ENCODE measurements around the gene ASB13.

The ASB13 gene

DNA sequence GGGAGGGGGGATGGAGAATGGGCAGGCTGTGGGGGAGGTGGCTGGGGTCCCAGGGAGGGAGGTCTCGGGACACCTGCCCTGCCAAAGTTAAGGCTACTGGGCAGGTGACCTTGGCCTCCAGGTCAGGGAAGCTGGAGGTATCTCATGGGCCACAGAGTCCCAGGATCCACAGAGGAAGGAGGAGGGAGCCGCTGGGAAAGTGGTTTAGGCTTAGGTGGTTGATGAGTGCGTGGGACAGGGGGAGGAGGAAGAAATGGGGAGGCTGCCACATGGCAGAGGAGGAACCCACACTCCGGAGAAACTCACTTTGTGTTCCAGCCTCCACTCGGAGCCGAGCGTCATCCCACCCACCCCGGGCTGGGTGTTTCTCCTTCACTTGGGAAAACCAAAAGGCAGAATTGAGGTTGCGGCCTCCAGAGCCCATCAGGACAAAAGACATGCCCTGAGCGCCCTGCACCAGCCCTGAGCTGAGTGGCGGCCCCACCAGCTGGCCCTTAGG lies 46.1 kb downstream of the ASB13 start:
- CTCF ChIA-PET: interaction anchor here (1.7 to 7.4 kb wide), 2 partner anchors 177 to 771 kb away, joined by 4 to 221 read pairs; no protein-coding TSS in a partner anchor
- no peak overlapping the region for H3K27ac Mint-ChIP-seq

DNA sequence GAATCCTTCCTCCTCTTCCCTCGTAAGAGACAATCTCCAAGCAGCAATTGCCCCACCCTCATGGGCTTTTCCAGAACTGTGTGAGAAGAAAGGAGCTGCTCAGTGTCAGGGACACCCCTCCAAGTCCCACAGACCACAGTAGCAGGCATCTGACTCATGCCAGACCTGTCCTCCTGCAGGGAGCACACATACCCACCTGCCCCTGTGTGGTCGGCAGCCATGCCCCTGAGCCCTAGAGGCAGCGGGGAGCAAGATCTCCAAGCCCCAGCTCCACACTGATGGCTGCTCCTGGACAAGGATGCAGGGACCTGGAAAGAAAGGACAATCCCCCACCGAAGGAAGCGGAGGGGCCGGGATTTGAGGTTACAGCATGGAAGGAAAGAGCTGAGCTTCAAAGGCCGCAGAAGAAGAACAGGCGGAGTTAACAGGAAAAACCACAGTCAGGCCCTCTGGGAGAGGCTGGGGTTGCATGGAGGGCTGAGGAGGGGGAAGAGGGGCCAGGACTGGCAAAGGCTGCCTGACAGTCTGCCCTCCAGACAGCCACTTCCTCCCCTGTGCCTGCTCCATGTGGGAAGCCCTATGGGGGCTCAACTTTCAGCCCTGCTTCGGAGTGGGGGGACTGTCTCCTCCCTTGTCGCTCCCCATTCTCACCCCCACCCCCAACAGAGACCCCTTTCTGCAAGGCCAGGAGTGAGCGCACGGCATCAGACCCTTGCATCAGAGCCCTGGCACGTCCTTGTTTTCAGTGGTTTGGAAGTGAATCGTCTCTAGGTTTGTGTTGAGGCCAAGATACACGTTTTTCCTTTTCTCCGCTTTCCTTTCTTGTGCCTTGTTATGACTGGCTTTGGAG lies 46.8 kb downstream of the ASB13 start:
- no peak overlapping the region for H3K27ac Mint-ChIP-seq
- no peaks in the 10 kb centered on the region for H3K36me3 Mint-ChIP-seq
- no peaks in the 10 kb centered on the region for H3K4me1 Mint-ChIP-seq
- no peak for DNase-seq
- peaks cover 21% of the 10 kb centered on the region for H3K27me3 Mint-ChIP-seq
- CTCF ChIA-PET: interaction anchor here (1.7 to 7.4 kb wide), 2 partner anchors 176 to 770 kb away, joined by 4 to 221 read pairs; no protein-coding TSS in a partner anchor
- no peak overlapping the region for H3K4me3 Mint-ChIP-seq
- H3K9me3 Mint-ChIP-seq: no peaks in the 10 kb centered on the region

More for the DNA sequence above, 46.1 kb downstream of the ASB13 start:
- Mint-ChIP-seq H3K4me1 (no peaks in the 10 kb centered on the region), H3K36me3 (no peaks in the 10 kb centered on the region), H3K27me3 (peaks cover 25% of the 10 kb centered on the region), H3K4me3 (no peak overlapping the region), H3K9me3 (no peaks in the 10 kb centered on the region)
- no peak for DNase-seq

DNA sequence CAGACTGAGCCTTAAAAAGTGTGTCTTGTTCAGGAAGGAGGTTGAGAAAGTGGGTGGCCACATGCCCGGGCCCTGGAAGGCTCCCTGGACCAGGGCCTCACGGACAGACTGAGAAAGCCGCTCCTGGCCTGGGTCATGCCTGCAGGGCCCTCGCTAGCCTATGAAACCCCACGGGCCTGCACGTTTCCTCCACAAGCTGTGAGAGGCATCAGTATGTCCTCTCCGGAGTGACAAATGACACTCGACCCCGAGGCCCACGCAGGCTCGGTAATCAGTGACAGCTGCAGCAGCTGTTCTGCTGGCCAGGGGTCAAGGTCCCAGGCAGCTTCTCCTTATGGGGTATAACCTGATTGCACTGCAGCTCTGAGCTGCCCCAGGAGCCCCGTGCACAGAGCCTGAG lies 47.6 kb downstream of the ASB13 start:
- Mint-ChIP-seq H3K27me3 (peaks cover 17% of the 10 kb centered on the region), H3K36me3 (no peaks in the 10 kb centered on the region), H3K4me3 (no peak overlapping the region), H3K9me3 (no peaks in the 10 kb centered on the region), H3K27ac (no peak overlapping the region), H3K4me1 (no peaks in the 10 kb centered on the region)
- CTCF ChIA-PET: interaction anchor here (1.7 kb wide), 1 partner anchor 769 kb away, joined by 4 read pairs; no protein-coding TSS in a partner anchor
- DNase-seq: no peak

DNA sequence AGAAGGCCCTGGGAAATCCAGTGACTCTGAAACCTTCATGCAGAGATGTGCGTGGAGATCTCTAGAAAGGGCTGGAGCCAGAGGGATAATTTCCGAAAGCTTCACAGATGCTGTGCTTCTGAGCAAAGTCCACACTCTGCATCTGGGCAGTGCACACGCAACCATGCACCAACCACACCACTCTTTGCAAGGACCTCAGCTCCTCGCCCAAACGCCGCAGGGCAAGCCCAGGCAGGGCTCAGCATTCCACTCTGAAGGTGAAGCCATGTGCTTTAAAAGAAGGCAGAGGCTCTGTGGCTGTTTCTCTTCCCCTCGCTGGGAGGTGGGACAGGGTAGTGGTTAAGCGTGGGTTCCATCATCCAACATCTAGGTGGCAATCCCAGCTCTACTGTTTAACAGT lies 48.4 kb downstream of the ASB13 start:
- Mint-ChIP-seq H3K4me1 (no peaks in the 10 kb centered on the region), H3K4me3 (no peak overlapping the region), H3K36me3 (no peaks in the 10 kb centered on the region), H3K27ac (no peak overlapping the region), H3K27me3 (peaks cover 13% of the 10 kb centered on the region), H3K9me3 (no peaks in the 10 kb centered on the region)
- CTCF ChIA-PET: no interaction called here
- DNase-seq: no peak

DNA sequence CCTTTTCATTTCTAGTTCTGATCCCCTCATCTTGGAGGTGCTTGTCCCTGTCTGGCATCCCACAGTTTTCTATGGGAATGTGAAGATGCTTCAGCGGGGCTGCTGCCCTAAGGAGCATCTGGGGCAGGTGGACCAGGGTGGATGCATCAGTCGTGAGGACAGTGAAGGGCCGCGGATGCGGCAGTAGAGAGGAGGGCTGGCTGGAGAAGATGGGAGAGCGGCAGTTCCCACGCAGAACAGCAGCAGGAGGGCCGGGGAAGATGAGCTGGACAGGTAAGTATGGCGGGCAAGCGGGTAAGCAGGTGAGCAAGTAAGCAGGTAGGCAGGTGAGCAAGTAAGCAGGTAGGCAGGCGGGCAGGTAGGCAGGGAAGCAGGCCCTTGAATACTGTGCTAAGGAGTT lies 48.9 kb downstream of the ASB13 start:
- Mint-ChIP-seq H3K4me3 (no peak overlapping the region), H3K27ac (no peak overlapping the region), H3K9me3 (no peaks in the 10 kb centered on the region), H3K4me1 (no peaks in the 10 kb centered on the region), H3K27me3 (peaks cover 16% of the 10 kb centered on the region), H3K36me3 (no peaks in the 10 kb centered on the region)
- CTCF ChIA-PET: no interaction called here
- DNase-seq: no peak

DNA sequence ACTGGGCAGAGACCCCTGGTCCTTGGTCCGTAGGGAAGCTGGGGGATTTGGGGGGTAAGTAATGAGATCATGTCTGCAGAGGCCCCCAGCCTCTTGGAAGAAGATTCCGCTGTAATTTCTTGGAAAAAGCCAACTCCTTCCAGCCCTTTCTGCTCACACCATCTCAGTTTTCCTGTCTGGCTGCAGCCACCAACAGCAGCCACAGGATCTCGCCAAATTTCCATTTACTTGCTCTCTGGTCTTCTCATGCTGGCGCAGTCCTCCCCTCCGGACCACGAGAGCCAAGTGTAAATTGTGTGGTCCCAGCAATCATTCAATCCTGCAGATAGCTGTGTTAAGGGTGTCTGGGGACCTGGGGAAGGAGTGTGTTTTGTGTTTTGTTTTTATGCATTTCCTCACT lies 49.6 kb downstream of the ASB13 start:
- no peaks in the 10 kb centered on the region for H3K9me3 Mint-ChIP-seq
- CTCF ChIA-PET: interaction anchor here (0.6 to 0.9 kb wide), 2 partner anchors 11 to 14 kb away, joined by 3 read pairs; no protein-coding TSS in a partner anchor

DNA sequence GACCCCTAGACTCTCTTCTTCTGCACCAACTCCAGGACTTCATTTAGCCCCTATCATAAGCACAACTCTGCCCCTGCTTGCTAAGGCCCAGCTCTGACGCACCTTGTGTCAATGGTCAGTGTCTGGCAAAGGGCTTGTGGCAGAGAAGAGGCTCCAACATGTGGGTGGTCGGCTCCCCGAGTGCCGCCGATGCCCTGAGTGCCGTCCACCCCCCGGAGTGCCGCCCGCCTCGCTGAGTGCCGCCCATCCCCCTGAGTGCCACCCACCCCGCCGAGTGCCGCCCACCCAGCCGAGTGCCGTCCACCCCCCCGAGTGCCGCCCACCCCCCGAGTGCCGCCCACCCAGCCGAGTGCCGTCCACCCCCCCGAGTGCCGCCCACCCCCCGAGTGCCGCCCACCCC lies 50.3 kb downstream of the ASB13 start:
- no peak for DNase-seq
- H3K9me3 Mint-ChIP-seq: no peaks in the 10 kb centered on the region
- H3K4me1 Mint-ChIP-seq: no peaks in the 10 kb centered on the region
- no peaks in the 10 kb centered on the region for H3K36me3 Mint-ChIP-seq
- H3K27ac Mint-ChIP-seq: no peak overlapping the region
- CTCF ChIA-PET: interaction anchor here (0.6 to 0.9 kb wide), 3 partner anchors 12 to 15 kb away, joined by 3 to 4 read pairs (median 3); no protein-coding TSS in a partner anchor
- no peak overlapping the region for H3K4me3 Mint-ChIP-seq
- H3K27me3 Mint-ChIP-seq: peaks cover 26% of the 10 kb centered on the region

More for the DNA sequence above, 49.6 kb downstream of the ASB13 start:
- Mint-ChIP-seq H3K27ac (no peak overlapping the region), H3K36me3 (no peaks in the 10 kb centered on the region), H3K27me3 (peaks cover 23% of the 10 kb centered on the region), H3K4me3 (no peak overlapping the region), H3K4me1 (no peaks in the 10 kb centered on the region)
- DNase-seq: no peak

DNA sequence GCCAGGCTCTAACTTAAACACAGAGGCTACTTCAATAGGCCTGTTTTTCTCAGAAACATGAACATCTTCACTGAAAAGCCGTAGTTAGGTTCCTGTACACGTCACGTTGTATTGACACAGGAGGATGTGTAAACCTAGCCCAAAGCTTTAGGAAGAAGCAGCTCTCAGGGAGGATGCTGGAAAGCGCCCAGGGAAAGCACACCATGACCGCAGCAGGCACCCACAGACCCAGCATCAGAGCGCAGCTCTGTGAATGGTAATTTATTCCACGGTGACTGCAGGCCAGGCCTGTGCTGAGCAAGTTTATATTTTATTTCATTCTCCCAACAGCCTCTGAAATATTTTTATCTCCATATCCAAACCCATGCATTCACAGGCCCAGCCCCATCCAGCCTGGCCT lies 51.1 kb downstream of the ASB13 start:
- CTCF ChIA-PET: interaction anchor here (0.6 kb wide), 1 partner anchor 493 kb away, joined by 3 read pairs; no protein-coding TSS in a partner anchor
- H3K27me3 Mint-ChIP-seq: peaks cover 31% of the 10 kb centered on the region
- H3K36me3 Mint-ChIP-seq: no peaks in the 10 kb centered on the region
- H3K4me1 Mint-ChIP-seq: no peaks in the 10 kb centered on the region
- no peak overlapping the region for H3K4me3 Mint-ChIP-seq
- no peaks in the 10 kb centered on the region for H3K9me3 Mint-ChIP-seq
- DNase-seq: no peak
- no peak overlapping the region for H3K27ac Mint-ChIP-seq

DNA sequence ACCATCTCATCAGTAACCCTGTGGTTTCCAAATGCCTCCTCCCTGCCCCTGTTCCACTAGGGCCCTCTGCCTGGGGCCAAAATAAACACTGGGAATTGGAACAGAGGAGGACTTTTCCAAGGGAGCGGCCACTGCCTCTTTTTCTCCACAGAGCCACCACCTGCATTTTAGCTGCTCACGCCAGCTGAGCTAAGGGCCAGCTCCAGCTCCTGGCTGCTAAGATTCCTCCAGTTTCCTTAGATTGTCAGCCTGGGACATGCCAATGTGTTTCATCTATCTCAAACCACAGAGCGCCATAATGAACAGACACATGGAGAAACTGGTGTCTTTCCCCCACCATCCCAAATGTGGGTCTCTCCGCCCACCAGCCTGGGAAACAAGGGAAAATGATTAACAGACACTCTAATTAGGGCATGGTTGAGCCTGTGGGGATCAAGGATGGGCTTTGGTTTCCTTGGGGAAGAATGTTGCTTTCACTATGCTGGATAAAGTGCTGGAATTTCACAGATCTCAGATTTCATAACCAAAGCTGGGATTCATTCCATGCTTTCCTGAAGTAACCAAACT lies 52.2 kb downstream of the ASB13 start:
- Mint-ChIP-seq H3K9me3 (no peaks in the 10 kb centered on the region), H3K4me1 (no peaks in the 10 kb centered on the region), H3K27me3 (peaks cover 37% of the 10 kb centered on the region), H3K36me3 (no peaks in the 10 kb centered on the region), H3K4me3 (no peak overlapping the region), H3K27ac (peak overlapping the region; percentile 58)
- no peak for DNase-seq
- CTCF ChIA-PET: interaction anchor here (2.1 kb wide), 1 partner anchor 9 kb away, joined by 7 read pairs; no protein-coding TSS in a partner anchor

DNA sequence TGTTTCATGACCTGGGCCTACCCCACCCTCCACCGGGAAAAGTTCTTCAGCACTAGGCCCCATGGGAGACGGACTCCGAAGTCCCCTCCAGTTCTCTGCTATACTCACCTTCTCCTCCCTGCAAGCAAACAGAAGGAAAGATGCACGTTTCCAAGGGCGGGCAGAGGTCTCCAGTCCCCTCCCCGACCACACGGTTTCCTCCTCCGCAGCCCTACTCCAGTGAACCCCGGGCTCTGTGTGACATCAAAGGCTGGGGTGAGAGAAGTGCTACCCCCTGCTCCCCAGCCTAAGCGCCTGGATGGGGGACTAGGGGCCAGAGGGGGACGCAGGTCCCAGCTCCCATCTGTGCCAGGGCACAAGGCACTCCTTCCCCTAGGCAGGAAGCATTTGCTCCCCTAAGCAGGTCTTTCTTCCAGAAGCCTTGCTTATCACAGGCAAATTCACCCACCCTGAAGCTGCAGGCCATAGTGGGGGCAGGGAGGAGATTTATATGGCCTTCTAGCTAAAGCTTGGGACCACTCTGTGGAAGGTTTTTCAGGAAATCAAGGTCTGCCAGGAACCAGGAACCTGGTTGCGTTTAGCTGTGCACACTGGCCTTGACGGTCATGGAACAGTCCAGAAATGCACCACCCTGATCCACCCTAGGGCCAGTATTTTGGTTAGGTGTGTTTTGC lies 52.8 kb downstream of the ASB13 start:
- Mint-ChIP-seq H3K27ac (no peak overlapping the region), H3K9me3 (no peaks in the 10 kb centered on the region), H3K4me3 (no peak overlapping the region), H3K27me3 (peaks cover 39% of the 10 kb centered on the region), H3K36me3 (no peaks in the 10 kb centered on the region), H3K4me1 (no peaks in the 10 kb centered on the region)
- DNase-seq: no peak
- CTCF ChIA-PET: interaction anchor here (1.4 to 2.1 kb wide), 2 partner anchors 10 to 173 kb away, joined by 3 to 7 read pairs; no protein-coding TSS in a partner anchor

DNA sequence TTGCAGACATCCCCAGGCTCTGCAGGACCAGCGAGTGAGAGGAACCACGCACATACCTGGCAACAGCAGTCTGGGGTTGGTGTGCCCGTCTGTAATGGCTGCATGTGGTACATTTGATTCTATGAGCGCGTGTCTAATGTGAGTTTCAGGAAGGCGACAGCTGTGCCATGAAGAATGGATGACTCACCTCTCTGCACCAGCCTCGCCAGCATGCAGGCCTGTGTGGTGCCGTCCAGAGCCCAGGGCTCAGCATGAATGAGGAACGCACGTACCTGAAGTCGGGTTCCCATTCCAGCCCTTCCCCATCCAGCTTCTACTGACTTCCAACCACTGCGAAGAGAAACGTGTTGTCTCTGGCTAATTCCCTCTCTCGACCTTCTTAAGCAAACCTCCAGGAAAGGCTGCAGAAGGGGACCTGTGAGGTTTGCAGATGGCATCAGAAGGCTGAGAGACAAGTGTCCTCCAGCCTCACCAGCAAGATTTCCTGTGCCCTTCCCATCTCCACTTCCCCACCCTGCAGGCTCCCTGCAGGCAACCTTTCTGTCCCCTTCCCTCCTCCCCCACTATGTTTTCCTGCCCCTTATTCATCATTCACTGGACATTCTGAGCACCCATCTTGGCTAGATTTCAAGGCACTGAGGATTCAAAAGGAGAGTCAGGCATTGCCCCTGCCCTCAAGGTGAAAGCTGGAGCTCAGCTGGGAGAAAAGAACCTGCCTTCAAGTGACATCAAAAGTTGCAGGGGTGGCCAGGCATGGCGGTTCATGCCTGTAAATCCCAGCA lies 54.3 kb downstream of the ASB13 start:
- Mint-ChIP-seq H3K36me3 (no peaks in the 10 kb centered on the region), H3K4me1 (no peaks in the 10 kb centered on the region), H3K4me3 (no peak overlapping the region), H3K27ac (no peak overlapping the region), H3K9me3 (no peaks in the 10 kb centered on the region), H3K27me3 (peaks cover 47% of the 10 kb centered on the region)
- no peak for DNase-seq
- CTCF ChIA-PET: interaction anchor here (0.6 to 2.1 kb wide), 3 partner anchors 11 to 171 kb away, joined by 3 to 7 read pairs (median 3); no protein-coding TSS in a partner anchor

DNA sequence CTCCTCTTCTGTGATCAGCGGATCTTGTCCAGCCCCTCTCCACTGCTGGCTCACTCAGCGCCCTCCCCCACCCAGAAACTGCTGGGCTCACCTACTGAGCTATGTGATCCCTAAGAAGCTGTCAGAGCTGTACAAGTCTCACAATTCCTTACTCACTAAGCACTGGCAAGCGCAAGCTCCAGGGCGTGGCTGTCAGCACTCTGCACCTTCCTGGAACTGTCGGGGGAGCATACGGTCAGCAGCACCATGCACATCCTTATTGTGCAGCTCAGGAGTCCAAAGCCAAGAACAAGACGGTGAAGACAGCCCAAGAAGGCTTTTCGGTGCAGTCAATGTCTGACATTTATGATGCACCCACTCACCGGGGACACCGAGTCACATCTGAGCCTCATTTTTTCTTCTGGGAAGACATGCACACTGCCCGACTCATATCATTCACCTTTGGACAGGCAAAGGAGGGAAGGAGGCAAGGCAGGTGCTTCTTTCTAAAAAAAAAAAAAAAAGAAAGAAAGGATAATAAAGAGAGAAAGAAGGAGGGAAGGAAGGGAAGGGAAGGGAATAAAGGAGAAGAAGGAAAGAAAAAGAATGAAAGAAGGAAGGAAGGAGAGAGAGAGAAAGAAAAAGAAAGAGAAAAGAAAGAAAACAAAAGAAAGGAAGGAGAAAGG lies 56.3 kb downstream of the ASB13 start:
- CTCF ChIA-PET: interaction anchor here (1.0 to 1.3 kb wide), 2 partner anchors 12 to 14 kb away, joined by 3 to 4 read pairs; no protein-coding TSS in a partner anchor
- no peak for DNase-seq
- Mint-ChIP-seq H3K36me3 (no peaks in the 10 kb centered on the region), H3K9me3 (no peaks in the 10 kb centered on the region), H3K4me1 (peaks cover 4% of the 10 kb centered on the region), H3K27me3 (peaks cover 52% of the 10 kb centered on the region), H3K4me3 (no peak overlapping the region), H3K27ac (no peak overlapping the region)

All from activated naive CD4-positive, alpha-beta T cell treated with anti-CD3 and anti-CD28 coated beads, Interleukin-2, amount 10 ng/mL, durations not matched to agents 7 days and 5 days (primary cell).